NCI-H446 treated with DMSO at 0.1 percent for 48 hours (cell line): ENCODE results near the gene CSNK1G3.
"Not testable (repeated sequence)": the region's sequence is repeated elsewhere in the genome, so short reads cannot be mapped to it uniquely, and the experiment has no call there.

Experiments
- DNase-seq: peaks from one replicate; lab custom pipeline; 2025; lab: John Stamatoyannopoulos, UW

CSNK1G3 gene

DNA sequence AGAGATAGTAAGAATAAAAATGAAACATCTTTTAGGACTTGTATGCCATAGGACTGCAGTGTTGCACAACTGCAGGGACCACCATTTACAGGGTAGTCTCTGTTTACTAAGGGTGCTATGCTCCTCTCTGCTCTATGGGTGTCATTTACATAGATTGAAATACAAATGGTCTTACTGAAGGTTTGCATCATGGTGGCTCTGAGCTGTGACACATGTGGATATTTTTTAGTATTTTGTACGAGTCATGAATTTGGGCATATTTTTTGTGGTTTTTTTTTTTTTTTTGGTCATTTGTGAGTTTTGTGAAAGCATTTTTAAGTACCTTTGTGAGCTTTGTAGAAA is 47.4 kb downstream of the CSNK1G3 start:
- DNase-seq: no peak

DNA sequence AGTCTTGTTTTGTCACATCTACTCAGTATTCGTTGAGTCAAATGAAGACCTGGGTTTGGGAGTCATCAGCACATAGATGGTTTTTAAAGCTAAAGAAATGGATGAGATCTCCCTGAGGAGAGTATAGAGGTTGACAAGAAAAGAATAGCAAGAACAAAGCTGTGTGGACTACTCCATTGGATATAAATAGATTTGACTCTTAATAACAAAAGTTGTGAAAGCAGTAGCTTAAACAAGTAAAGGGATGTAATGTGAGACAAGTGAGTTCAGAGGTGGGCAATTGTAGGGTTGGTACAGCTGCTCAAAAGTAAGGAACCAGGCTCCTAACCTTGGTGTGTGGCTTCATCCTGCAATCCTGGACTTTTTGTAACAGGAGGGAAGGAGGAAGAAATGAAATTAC is 49.3 kb downstream of the CSNK1G3 start:
- DNase-seq: no peak

DNA sequence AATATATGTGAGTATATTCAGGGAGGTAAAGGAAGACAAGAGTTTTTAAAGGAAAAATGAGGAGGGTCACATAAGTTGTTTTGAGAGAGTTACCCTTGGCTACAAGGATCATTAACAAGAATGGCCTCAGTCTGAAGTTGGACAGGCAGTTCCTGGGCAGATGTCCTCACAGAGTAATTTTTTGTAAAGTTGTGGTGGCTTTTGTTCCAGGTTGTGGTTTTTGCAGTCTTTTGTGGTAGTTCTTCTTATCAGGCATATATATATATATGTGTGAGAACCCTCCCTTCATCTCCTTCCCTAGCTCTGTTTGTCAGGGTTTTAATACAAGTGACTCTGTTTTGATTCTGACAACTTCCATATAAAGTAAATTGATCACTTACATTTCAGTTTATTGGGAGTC is 60.0 kb downstream of the CSNK1G3 start:
- DNase-seq: no peak

DNA sequence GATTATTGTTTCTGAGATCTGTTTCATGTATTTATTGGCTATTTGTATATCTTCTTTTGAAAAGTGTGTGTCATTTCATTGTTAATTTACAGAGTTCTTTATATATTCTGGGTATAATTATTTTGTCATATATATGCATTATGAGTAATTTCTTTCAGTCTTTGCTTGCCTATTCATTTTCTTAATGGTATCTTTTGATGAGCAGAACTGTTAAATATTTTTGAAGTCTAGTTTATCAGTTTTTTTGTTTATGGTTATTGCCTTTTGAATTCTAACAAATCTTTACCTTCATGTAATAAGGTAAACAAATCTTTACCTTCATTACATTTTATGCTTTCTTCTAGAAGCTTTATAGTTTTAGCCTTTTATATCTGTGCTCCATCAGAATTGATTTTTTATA is 66.4 kb downstream of the CSNK1G3 start:
- no peak for DNase-seq

- DNase-seq: no peak
These were observed 67.4 kb downstream of the CSNK1G3 start for GRCh38 chr5:123579410-123579809.

DNA sequence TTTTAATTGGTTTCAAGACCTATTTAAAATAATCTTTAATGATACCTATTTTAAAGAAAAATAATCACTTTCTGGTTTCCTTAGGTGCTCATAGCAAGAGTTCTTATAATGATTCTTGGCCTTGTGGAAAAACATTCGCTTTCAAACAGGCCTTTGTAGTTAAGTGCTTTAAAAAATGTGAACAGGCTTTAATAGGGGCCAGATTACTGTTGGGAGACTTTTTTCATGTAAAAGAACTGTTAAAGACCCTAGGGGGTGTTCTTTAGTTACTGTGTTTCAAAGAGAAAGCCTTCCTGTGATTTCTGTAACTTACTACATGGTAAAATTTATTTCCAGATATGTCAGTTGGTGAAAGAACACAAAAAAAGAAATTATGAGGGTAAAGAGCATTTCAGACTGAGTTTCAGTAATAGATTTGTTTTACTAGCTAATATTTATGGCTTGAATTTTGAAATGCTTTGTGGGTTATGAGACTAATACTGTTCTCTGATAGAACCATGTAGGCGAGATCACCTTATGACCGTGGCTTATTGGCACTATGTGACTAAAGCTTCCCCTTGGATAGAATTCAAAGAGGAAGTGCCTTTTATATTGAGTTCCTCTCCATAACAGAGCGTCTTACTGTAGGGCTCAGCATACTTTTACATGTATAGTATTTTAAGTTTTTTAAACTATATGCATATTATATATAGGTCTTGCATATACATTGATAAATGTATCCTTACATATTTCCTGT is 70.7 kb downstream of the CSNK1G3 start:
- no peak for DNase-seq

DNA sequence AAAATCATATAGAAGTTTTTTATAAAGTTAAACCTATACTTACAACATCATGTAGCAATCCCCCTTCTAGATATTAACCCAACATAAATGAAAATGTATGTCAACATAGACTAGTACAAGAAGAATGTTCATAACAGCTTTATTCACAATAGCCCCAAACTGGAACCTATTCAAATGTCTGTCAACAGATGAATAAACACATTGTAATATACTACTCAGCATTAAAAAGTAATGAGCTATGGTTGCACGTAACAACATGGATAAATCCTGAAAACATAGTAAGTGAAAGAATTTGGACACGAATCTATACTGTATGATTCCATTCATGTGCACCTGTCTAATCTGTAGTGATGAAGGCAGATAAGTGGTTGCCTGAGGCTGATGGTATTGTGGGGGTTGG is 73.9 kb downstream of the CSNK1G3 start:
- no peak for DNase-seq

DNA sequence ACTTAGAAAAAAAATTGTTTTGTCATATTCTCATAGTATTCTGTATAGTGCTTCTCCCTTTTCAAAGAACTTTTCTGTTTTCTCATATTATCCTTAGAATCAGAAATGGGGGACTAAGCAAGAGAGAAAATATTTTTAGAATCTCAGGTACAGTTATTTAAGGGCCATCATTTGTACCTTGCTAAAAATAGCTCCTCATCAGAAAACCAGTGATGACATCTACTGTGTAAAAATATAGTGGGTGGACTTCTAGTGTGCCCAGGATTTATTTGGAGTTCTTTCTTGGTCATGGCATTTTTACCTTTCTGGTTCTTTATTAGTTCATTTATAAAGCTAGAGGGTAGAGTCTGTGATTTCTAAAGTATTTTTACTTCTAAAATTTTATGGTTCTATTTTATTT is 82.5 kb downstream of the CSNK1G3 start:
- DNase-seq: no peak

DNA sequence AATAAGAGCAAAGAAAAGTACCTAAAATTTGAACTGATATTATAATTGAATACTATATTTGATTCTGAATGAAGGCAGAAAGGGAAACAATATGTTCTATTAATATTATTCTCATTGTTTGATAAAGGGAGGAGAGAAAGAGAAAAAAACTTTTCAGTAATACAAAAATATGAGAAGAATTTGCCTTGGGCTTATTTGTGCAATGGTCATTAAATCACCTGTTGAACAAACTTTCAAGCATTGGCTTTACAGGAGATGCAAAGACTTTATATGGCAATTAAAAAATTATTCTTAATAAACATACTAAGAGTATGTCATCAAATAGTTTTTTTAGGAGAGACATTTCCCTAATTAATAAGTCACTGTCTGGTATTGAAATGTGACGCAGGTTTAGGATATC is 85.0 kb downstream of the CSNK1G3 start:
- DNase-seq: no peak

GRCh38 chr5:123598028-123598689 is 86.2 kb downstream of the CSNK1G3 start:
- DNase-seq: no peak

GRCh38 chr5:123599171-123599570 is 87.2 kb downstream of the CSNK1G3 start:
- no peak for DNase-seq

- no peak for DNase-seq
These were observed 89.6 kb downstream of the CSNK1G3 start for GRCh38 chr5:123601610-123602009.

- no peak for DNase-seq
These were observed 93.8 kb downstream of the CSNK1G3 start for GRCh38 chr5:123605822-123606221.

DNA sequence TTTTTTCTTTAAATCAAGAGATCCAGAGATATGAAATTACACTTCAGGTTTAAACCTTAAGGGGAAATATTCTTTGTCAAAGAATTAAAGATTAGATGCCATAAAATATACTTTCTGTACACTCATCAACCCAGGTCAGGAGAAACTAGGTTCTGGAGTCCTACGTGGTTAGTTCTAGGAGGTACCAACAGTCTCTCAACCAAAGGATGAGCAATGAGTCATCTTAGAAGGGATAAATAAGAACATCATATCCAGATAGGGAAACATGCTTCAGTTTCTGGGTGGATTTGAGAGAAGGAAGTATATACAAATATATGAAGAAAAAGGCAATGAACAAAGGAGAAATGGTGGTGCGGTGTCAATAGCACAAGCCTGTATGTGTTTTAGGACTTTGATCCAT is 98.2 kb downstream of the CSNK1G3 start:
- DNase-seq: no peak

DNA sequence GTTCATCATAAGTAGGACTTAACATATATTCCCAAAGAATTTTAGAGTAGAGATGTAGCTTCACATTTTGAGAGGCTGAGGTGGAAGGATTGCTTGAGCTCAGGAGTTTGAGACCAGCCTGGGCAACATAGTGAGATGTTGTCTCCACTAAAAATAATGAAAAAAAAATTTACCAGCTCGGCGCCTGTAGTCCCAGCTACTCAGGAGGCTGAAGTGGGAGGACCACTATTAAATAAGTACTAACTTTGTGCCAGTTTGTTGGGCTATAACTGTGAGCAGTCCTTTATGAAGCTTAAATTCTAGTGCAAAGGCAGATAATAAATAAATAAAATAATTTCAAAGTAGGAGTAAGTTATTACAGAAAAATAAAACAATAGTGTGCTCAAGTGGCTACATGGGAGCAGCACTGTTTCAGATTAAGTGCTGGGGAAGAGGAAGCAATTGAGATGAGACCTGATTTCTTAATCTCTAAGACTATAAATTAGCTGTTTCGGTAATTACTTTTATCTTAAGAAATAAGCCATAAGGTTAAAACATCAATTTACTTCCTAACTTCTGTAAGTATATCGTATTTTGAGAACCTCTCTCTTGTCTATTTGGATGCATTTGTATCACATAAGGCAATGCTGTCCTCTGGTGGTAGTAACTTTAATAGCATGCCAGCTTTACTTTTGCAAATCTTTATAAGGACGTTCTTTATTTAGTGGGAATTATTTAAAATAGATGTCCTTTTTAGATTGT is 98.9 kb downstream of the CSNK1G3 start:
- peak; percentile 6 for DNase-seq

- no peak for DNase-seq
These were observed 99.4 kb downstream of the CSNK1G3 start for GRCh38 chr5:123611406-123611709.

- no peak for DNase-seq
These were observed 105.6 kb downstream of the CSNK1G3 start for GRCh38 chr5:123617561-123617960.

DNA sequence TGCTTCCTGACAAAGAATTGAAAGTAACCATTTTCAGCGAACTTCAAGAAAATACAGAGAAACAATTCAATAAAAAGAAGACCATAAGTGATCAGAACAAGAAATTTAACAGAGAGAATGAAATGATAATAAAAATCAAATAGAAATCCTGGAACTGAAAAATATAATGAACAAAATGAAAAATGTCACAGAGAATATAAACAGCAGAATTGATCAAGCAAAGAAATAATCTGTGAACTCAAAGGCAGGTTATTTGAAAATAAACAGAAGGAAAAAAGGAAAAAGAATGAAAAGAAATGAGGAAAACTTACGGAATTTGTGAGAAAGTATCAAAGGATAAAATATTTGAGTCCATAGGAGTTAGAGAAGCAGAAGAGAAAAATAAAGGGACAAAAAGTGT is 114.1 kb downstream of the CSNK1G3 start:
- DNase-seq: no peak

GRCh38 chr5:123628860-123629544 is 117.0 kb downstream of the CSNK1G3 start:
- DNase-seq: no peak

GRCh38 chr5:123636006-123636405 is 124.0 kb downstream of the CSNK1G3 start:
- no peak for DNase-seq

GRCh38 chr5:123637028-123637427 is 125.1 kb downstream of the CSNK1G3 start:
- not testable (repeated sequence) for DNase-seq

- DNase-seq: no peak
These were observed 127.3 kb downstream of the CSNK1G3 start for GRCh38 chr5:123639244-123639643.
